NCI-H1417 treated with DMSO at 0.1 percent for 48 hours (cell line): Measurements from ENCODE around the gene GPR146.
"Not testable (repeated sequence)": the region's sequence is repeated elsewhere in the genome, so short reads cannot be mapped to it uniquely, and the experiment has no call there.

Source experiments
- DNase-seq: peaks from one replicate; lab custom pipeline; 2025; lab: John Stamatoyannopoulos, UW

GPR146 gene

DNA sequence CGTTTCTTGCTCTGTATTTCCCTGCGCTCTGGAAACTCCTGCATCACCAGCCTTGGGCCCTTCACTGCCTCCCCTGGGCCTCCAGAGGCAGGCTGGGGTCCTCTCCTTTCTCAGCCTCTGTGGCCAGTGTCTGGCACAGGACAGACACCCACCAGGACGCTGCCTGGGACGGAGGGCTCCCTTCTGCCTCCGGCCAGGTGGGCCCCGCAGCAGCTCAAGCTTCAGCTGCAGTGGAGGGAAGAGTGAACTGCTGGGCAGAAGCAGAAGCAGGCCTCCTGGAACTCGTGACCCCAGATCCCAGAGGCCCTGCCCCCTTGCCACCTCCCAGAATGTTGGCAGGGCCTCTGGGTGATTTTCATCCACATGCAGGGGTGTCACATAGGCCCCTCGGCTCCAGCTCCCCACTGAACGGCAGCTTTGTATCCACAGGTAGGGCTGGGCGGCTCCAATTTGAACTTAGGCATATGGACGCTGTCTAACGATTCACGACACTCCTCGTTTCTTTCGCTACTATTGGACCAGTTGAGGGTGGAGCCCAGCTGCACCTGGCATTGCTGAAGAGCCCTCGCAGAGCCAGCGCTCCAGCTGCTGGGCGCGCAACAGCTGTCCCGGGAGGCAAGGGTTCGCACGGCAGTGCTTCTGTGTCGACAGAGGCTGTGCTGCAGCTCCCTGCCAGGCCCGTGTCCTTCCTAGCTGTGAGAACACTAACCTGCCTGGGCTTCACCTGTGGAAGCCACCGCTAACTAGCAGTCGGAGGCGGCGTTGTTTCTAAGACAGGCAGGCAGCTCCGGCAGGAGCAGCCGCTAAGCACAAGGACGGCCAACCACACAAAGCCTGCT is 18.4 kb upstream of the GPR146 start:
- DNase-seq, result no peak

GRCh38 chr7:1026721-1027161 is 17.6 kb upstream of the GPR146 start:
- DNase-seq, result no peak

- DNase-seq, result no peak
These were observed 16.9 kb upstream of the GPR146 start for GRCh38 chr7:1027242-1028043.

- DNase-seq, result peak; percentile 28
These were observed 16.1 kb upstream of the GPR146 start for GRCh38 chr7:1028044-1028770.

DNA sequence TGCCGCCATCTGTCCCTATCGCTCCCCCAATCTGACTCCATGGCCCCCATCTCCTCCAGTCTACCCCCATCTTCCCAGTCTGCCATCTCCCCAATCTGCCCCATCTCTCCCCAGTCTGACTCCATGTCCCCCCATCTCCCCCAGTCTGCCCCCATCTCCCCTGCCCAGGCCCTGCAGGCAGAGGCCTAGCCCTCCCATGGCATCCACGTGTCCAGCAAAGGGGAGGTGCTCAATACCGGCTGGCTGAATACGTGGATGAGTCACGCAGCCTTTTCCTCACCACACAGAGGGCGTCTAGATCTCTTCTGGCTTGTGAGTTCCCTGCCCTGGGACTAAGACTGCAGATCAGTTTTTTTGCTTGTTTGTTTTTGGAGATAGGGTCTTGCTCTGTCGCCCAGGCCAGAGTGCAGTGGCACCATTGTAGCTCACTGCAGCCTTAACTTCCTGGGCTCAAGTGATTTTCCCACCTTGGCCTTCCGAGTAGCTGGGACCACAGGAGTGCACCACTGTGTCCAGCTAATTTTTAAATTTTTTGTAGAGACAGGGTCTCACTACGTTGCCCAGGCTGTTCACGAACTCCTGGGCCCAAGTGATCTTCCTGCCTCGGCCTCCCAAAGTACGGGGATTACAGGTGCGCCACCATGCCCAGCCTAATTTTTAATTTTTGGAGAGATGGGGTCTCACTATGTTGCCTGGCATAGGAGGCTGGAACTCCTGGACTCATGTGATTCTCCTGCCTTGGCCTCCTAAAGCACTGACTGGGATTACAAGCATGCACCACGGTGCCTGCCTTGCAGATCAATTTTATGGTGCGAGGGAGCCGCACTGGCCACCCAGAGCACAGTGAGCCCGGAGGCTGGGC is 15.3 kb upstream of the GPR146 start:
- no peak for DNase-seq

DNA sequence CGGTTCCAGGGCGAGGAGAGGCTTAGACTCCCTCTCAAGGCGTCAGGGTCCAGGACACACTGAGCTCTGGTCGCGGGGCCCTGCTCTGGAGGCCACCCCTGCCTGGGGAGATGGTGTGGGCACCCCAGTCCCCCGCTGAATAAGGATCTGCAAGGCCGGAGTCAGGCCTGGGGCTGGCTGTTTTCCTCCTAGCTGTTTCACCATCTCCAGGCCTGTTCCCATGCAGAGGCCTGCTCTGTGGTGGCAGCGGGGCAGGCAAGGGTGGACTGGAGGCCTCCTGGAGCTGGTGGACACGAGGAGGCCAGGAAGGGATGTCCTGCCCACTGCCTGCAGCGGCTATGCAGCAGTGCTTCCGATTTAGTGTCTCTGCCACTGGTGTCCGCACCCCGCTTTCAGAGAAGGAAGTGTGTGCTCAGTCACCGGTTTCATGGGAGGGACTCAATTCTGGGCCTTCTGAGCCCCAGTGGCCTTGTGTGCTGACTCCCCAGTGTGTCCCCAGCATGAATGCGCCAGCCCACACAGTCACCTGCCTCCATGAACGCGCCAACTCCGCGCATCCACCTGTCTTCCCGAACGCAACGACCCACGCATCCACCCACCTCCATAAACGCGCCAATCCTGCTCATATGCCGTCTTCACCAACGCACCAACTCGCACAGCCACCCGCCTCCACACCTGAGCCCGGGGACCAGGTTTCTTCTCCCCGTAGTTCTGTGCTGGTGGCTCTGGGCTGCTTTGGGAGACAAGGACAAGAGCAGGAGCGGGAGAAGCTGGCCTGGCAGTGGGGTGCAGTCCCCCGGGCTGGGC is 14.5 kb upstream of the GPR146 start:
- DNase-seq, result no peak

- no peak for DNase-seq
These were observed 13.8 kb upstream of the GPR146 start for GRCh38 chr7:1030444-1031070.

- no peak for DNase-seq
These were observed 12.5 kb upstream of the GPR146 start for GRCh38 chr7:1031716-1032455.

- no peak for DNase-seq
These were observed 11.7 kb upstream of the GPR146 start for GRCh38 chr7:1032536-1033181.

DNA sequence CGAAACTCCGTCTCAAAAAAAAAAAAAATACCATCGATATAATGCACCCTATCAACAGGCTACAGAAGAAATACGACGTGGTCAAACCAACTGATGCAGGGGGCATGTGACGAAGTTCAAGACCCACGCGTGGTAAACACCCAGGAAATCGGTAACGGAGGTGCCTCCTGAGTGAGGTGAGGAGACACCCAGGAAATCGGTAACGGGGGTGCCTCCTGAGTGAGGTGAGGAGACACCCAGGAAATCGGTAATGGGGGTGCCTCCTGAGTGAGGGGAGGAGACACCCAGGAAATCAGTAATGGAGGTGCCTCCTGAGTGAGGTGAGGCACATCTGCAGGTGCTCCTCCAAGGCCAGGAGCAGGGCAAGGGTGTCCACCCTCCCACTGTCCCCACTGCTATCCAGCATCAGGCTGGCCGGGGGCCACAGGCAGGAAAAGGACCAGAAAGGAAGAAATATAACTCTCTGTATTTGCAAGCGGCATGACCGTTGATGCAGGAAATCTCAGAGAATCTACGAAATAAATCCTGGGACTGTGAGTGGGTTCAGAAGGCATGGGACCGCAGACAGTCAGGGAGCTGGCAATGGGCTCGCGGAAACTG is 10.7 kb upstream of the GPR146 start:
- DNase-seq, result no peak

- DNase-seq, result not testable (repeated sequence)
These were observed 9.6 kb upstream of the GPR146 start for GRCh38 chr7:1034769-1035168.

DNA sequence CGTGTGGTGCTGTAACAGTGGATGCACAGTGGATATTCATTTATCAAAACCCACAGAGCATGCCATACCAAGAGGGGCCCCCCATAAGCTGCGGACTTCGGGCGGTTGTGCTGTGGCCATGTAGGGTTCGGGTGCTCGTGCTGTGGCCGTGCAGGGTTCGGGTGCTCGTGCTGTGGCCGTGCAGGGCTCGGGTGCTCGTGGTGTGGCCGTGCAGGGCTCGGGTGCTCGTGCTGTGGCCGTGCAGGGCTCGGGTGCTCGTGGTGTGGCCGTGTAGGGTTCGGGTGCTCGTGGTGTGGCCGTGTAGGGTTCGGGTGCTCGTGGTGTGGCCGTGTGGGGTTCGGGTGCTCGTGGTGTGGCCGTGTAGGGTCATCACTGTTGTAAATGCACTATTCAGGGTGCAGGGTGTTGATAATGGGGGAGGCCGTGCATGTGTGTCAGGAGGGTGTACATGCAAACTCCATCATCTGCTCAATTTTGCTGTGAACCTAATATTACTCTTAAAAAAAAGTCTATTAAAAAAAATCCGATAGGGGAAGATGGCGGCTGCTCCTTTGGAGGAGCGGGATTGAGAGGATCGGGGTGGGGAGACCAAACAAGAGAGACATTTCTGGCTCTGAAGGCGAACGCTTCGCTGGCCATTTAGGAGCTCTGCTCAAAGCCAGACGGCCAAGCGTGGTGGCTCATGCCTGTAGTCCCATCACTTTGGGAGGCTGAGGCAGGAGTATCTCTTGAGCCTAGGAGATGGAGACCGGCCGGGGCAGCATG is 8.0 kb upstream of the GPR146 start:
- not testable (repeated sequence) for DNase-seq

GRCh38 chr7:1040233-1040632 is 4.1 kb upstream of the GPR146 start:
- not testable (repeated sequence) for DNase-seq

GRCh38 chr7:1040790-1041189 is 3.6 kb upstream of the GPR146 start:
- no peak for DNase-seq

DNA sequence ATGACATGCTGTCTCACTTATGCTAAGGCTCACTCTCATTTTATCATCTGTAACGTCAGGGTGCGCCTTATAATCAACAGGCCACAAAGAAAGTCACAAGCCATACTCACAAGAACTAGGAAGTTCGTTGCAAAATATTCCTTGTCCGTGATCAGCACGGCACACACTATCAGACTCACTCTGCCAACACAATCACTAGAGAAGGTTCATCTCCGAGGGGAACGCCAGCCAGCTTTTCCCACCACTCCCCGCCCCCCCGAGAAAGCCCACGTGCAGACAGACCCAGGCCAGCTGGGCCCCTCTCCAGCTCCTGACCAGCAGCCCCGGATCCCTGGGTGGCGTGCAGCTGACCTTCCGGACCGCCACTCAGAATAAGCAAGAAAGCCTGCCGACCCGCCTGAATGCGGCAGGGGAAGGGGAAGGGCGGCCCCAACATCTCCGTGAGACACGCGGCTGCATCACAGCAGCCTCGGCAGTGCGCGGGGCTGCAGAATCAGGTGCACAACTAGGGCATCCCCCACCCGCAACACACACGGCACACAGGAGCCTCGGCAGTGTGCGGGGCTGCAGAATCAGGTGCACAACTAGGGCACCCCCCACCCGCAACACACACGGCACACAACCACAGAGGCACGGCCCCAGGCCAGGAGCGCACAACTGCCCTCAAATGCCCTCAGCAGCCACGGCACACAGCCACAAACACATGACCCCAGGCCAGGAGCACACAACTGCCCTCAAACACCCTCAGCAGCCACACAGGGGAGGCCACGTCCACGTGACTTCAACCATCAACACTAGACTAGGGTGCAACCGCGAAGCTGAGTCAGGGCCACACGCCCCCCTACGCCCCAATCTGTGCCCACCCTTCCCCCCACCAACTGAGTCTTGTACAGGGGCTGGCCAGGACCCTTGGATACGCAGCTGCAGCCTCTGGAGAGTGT is 2.5 kb upstream of the GPR146 start:
- DNase-seq, result no peak

- no peak for DNase-seq
These were observed 1.9 kb upstream of the GPR146 start for GRCh38 chr7:1042492-1042833.
